HEK293 (cell line): Measurements from ENCODE around the gene MCM5.
A peak's percentile ranks its signal among the peaks of the same experiment; 100 is the strongest.

Experiments used
- BCL11B ChIP-seq: fragments of 450-650 bp; formaldehyde crosslinking; IDR thresholded peaks from 2 replicates; pipeline ENCODE4 v1.5.1; 2016; ENCODE audit warnings: low read depth, missing biosample characterization, missing genetic modification characterization
- GLI2 ChIP-seq: fragments of 450-650 bp; formaldehyde crosslinking; IDR thresholded peaks from 2 replicates; pipeline ENCODE4; 2017; ENCODE audit warnings: missing biosample characterization, missing genetic modification characterization, low read depth, borderline replicate concordance
- KLF1 ChIP-seq: fragments of 450-650 bp; formaldehyde crosslinking; IDR thresholded peaks from 2 replicates; pipeline ENCODE4 v1.5.1; 2016; ENCODE audit warnings: missing biosample characterization, missing genetic modification characterization
- KLF7 ChIP-seq: fragments of 450-650 bp; formaldehyde crosslinking; IDR thresholded peaks from 2 replicates; pipeline ENCODE4 v1.5.1; 2016; ENCODE audit warnings: missing biosample characterization, missing genetic modification characterization, borderline replicate concordance
- KLF8 ChIP-seq: fragments of 450-650 bp; formaldehyde crosslinking; IDR thresholded peaks from 2 replicates; pipeline ENCODE4 v1.5.1; 2016; ENCODE audit warnings: missing biosample characterization, missing genetic modification characterization
- MEIS1 ChIP-seq: sonication (generic); formaldehyde crosslinking; IDR thresholded peaks from 2 replicates; pipeline ENCODE4 v1.8.1; 2022; ENCODE audit warnings: missing genetic modification reagents, mild to moderate bottlenecking, borderline replicate concordance
- OSR2 ChIP-seq: fragments of 450-650 bp; formaldehyde crosslinking; IDR thresholded peaks from 2 replicates; pipeline ENCODE4 v1.5.1; 2016; ENCODE audit warnings: missing biosample characterization, missing genetic modification characterization
- PATZ1 ChIP-seq: fragments of 450-650 bp; formaldehyde crosslinking; IDR thresholded peaks from 2 replicates; pipeline ENCODE4 v1.5.1; 2016; ENCODE audit warnings: missing biosample characterization, missing genetic modification characterization
- PRDM10 ChIP-seq: fragments of 450-650 bp; formaldehyde crosslinking; IDR thresholded peaks from 2 replicates; pipeline ENCODE4 v1.5.1; 2016; ENCODE audit warnings: missing biosample characterization, missing genetic modification characterization
- REST ChIP-seq: fragments of 450-650 bp; formaldehyde crosslinking; IDR thresholded peaks from 2 replicates; pipeline ENCODE4 v1.5.1; 2016; ENCODE audit warnings: missing biosample characterization, missing genetic modification characterization
- SP3 ChIP-seq: fragments of 450-650 bp; formaldehyde crosslinking; IDR thresholded peaks from 2 replicates; pipeline ENCODE4 v1.5.1; 2016; ENCODE audit warnings: missing biosample characterization, missing genetic modification characterization
- ZBTB1 ChIP-seq: fragments of 450-650 bp; formaldehyde crosslinking; IDR thresholded peaks from 2 replicates; pipeline ENCODE4 v1.5.1; 2016; ENCODE audit warnings: missing biosample characterization, missing genetic modification characterization
- ZIC2 ChIP-seq: fragments of 450-650 bp; formaldehyde crosslinking; IDR thresholded peaks from 2 replicates; pipeline ENCODE4 v1.5.1; 2016; ENCODE audit warnings: missing biosample characterization, missing genetic modification characterization
- ZNF138 ChIP-seq: fragments of 450-650 bp; formaldehyde crosslinking; IDR thresholded peaks from 2 replicates; pipeline ENCODE4 v1.5.1; 2016; ENCODE audit warnings: missing biosample characterization, missing genetic modification characterization, borderline replicate concordance
- ZNF23 ChIP-seq: fragments of 450-650 bp; formaldehyde crosslinking; IDR thresholded peaks from 2 replicates; pipeline ENCODE4 v1.5.1; 2016; ENCODE audit warnings: missing biosample characterization, missing genetic modification characterization, borderline replicate concordance
- ZNF335 ChIP-seq: fragments of 450-650 bp; formaldehyde crosslinking; conservative IDR thresholded peaks from 2 replicates; pipeline ENCODE4 v1.5.1; 2016; ENCODE audit warnings: missing biosample characterization, missing genetic modification characterization
- ZNF600 ChIP-seq: fragments of 450-650 bp; formaldehyde crosslinking; IDR thresholded peaks from 2 replicates; pipeline ENCODE4 v1.5.1; 2016; ENCODE audit warnings: missing biosample characterization, missing genetic modification characterization
- ZNF624 ChIP-seq: fragments of 450-650 bp; formaldehyde crosslinking; IDR thresholded peaks from 2 replicates; pipeline ENCODE4 v1.5.1; 2017; ENCODE audit warnings: missing biosample characterization, missing genetic modification characterization
- ZNF660 ChIP-seq: fragments of 450-650 bp; IDR thresholded peaks from 2 replicates; pipeline ENCODE4 v1.5.1; 2018; ENCODE audit warnings: missing biosample characterization, mild to moderate bottlenecking, missing genetic modification characterization
- ZNF704 ChIP-seq: fragments of 450-650 bp; formaldehyde crosslinking; IDR thresholded peaks from 2 replicates; pipeline ENCODE4 v1.5.1; 2016; ENCODE audit warnings: missing biosample characterization, missing genetic modification characterization
- ZNF707 ChIP-seq: fragments of 450-650 bp; formaldehyde crosslinking; IDR thresholded peaks from 2 replicates; pipeline ENCODE4 v1.5.1; 2016; ENCODE audit warnings: missing biosample characterization, missing genetic modification characterization
- ZNF768 ChIP-seq: fragments of 450-650 bp; formaldehyde crosslinking; IDR thresholded peaks from 2 replicates; pipeline ENCODE4 v1.5.1; 2018; ENCODE audit warnings: missing biosample characterization, mild to moderate bottlenecking, missing genetic modification characterization
- ZNF830 ChIP-seq: fragments of 450-650 bp; IDR thresholded peaks from 2 replicates; pipeline ENCODE4 v1.5.0; 2018; ENCODE audit warnings: missing biosample characterization, missing genetic modification characterization, low read depth, mild to moderate bottlenecking, moderate library complexity
- ZSCAN23 ChIP-seq: fragments of 450-650 bp; formaldehyde crosslinking; IDR thresholded peaks from 2 replicates; pipeline ENCODE4 v1.5.1; 2016; ENCODE audit warnings: missing biosample characterization, missing genetic modification characterization
- ZSCAN4 ChIP-seq: fragments of 450-650 bp; formaldehyde crosslinking; IDR thresholded peaks from 2 replicates; pipeline ENCODE4 v1.5.1; 2017; ENCODE audit warnings: missing biosample characterization, missing genetic modification characterization
- ZSCAN5A ChIP-seq: fragments of 450-650 bp; formaldehyde crosslinking; IDR thresholded peaks from 2 replicates; pipeline ENCODE4 v1.5.1; 2016; ENCODE audit warnings: missing biosample characterization, missing genetic modification characterization

Gene MCM5

GRCh38 chr22:35350539-35351503 is 49.1 kb upstream of the MCM5 start (continued):
- TF ChIP-seq REST (tag by site-specific recombination): no peak
- TF ChIP-seq ZBTB1 (tag by site-specific recombination): no peak
- TF ChIP-seq ZIC2 (tag by site-specific recombination): peak; percentile 40; the same call in 1 of the 2 replicates
- TF ChIP-seq ZNF23: no peak
- peak; percentile 96 for TF ChIP-seq KLF8 (tag by site-specific recombination)
- peak; percentile 95 for TF ChIP-seq PATZ1 (tag by site-specific recombination)
- no peak for TF ChIP-seq ZSCAN23 (tag by site-specific recombination)
- 0 out of 2 replicates have a peak, but pooled peaks have one; percentile 9 for TF ChIP-seq ZSCAN5A
- no peak for TF ChIP-seq GLI2
- no peak for TF ChIP-seq BCL11B (tag by site-specific recombination)
- no peak for TF ChIP-seq OSR2 (tag by site-specific recombination)
- no peak for TF ChIP-seq ZNF138
- TF ChIP-seq SP3: peak; percentile 64
- TF ChIP-seq ZNF830 (tag by site-specific recombination): no peak
- peak; percentile 80 for TF ChIP-seq KLF1 (tag by site-specific recombination)
- TF ChIP-seq ZNF660 (tag by site-specific recombination): peak; percentile 88
- no peak for TF ChIP-seq PRDM10 (tag by site-specific recombination)
- no peak for TF ChIP-seq ZNF707 (tag by site-specific recombination)
- TF ChIP-seq MEIS1: 0 out of 2 replicates have a peak, but pooled peaks have one; percentile 38
- peak; percentile 89; the same call in 1 of the 2 replicates for TF ChIP-seq KLF7 (tag by site-specific recombination)
- TF ChIP-seq ZNF704 (tag by site-specific recombination): no peak
- TF ChIP-seq ZNF335 (tag by site-specific recombination): peak; percentile 64
- no peak for TF ChIP-seq ZNF624 (tag by site-specific recombination)
- TF ChIP-seq ZSCAN4 (tag by site-specific recombination): peak; percentile 47; the same call in 1 of the 2 replicates
- TF ChIP-seq ZNF768: no peak
- 0 out of 2 replicates have a peak, but pooled peaks have one; percentile 32 for TF ChIP-seq ZNF600 (tag by site-specific recombination)
